Effector CD8-positive, alpha-beta T cell (primary cell): Measurements from ENCODE around the gene NANOS3.
"Not testable (repeated sequence)": the region's sequence is repeated elsewhere in the genome, so short reads cannot be mapped to it uniquely, and the experiment has no call there.

Experiments used
- DNase-seq: peaks from one replicate; lab custom pipeline; 2025; lab: John Stamatoyannopoulos, UW

NANOS3 gene

DNA sequence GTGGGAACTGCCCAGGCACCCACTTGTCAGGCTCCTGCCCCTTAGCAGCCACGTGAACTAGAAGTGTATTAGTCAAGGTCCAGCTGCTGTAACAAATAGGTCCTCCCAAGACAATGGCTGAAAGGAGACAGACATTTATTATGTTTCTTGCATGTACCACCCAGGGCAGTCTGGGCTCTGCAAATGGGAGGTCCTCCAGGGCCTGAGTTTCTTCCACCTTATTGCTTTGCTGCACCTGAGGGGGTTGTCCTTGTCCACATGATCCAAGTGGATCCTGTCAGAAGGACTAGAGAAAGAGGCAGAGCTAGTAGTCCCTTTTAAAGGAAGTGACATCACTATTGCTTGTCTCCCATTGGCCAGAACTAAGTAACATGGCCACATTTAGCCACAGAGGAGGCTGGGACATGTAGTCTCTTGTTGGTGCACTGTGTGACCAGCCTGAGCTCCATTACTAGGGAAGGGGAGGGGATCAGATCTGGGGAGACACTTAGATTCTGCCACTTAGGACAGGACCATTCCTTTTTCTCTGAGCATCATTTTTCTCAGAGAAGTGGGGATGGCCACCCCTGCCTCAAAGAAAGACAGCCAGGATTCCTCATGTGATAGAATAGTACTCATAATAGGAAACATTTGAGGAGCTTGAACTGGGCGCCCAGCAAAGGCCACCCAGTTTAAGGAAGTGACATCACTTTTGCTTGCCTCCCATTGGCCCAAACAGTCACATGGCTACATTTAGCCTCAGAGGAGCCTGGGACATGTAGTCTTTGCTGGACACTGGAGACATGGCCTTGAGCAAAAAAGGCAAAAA, 44.2 kb downstream of the NANOS3 start:
- no peak for DNase-seq

DNA sequence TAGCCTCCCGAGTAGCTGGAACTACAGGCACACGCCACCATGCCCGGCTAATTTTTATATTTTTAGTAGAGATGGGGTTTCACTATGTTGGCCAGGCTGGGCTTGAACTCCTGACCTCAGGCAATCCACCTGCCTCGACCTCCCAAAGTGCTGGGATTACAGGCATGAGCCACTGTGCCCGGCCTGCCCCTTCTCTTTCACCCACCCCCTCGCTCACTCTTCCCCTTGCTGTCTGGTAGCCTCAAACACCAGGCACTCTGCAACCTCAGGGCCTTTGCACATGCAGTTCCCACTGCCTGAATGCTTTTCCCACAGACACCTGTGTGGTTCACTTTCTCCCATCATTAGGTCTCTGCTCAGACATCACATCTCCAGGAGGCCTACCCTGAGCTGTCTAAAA, 45.2 kb downstream of the NANOS3 start:
- not testable (repeated sequence) for DNase-seq

DNA sequence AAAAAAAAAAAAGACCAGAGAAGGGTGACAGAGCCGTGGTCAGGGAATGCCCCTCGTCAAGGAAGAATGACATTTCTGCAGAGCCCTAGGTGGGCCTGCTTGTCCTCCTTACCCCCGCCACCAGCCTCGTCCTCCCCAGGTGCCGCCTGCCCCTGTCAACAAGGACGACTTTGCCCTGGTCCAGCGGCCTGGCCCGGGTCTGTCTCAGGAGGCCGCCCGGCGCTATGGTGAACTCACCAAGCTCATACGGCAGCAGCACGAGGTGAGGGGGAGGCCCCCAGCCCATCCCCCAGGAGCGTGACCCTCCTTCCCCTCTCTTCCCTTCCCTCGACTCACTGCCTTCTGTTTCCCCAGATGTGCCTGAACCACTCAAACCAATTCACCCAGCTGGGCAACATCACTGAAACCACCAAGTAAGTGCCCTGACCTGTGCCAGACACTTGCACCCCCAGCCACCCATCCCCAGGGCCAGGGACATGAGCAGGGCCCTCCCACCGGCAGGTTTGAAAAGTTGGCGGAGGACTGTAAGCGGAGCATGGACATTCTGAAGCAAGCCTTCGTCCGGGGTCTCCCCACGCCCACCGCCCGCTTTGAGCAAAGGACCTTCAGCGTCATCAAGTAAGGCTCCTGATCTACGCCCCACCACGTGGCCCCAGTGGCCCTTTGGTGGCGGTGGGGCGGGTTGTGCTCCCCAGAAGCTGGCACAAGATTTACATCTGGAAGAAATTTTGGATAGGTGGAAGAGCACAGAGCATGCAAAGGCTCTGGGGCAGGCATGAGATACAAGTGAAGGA, 46.5 kb downstream of the NANOS3 start:
- no peak for DNase-seq

DNA sequence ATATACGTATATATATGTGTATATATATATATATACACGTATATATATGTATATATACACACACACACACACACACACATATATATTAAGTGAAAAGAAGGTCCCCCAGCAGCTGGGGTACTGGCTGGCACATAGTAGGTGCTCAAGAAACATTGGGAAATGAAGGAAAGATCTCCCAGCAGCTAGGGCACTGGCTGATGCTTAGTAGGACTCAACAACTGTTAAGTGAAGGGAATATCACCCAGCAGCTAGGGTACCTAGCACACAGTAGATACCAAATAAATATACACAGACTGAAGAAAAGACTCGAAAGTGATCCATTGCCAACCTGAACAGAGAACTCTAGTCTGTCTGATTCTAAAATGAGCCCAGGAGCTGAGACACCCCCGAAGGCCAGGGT, 49.1 kb downstream of the NANOS3 start:
- no peak for DNase-seq

DNA sequence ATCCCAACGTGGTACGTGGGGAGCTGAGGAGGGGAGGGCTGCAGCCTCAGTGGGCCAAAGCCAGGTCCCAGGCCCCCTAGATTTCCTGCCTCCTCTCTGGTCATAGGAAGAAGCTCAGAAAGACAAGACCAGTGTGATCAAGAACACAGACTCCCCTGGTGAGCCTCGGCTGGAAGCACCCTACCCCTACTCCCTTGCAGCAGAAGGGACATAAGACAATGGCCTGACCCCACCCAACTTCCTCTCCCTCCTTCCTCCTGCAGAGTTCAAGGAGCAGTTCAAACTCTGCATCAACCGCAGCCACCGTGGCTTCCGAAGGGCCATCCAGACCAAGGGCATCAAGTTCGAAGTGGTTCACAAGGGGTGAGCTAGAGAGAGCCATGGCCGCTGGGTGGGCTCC, 49.8 kb downstream of the NANOS3 start:
- no peak for DNase-seq

DNA sequence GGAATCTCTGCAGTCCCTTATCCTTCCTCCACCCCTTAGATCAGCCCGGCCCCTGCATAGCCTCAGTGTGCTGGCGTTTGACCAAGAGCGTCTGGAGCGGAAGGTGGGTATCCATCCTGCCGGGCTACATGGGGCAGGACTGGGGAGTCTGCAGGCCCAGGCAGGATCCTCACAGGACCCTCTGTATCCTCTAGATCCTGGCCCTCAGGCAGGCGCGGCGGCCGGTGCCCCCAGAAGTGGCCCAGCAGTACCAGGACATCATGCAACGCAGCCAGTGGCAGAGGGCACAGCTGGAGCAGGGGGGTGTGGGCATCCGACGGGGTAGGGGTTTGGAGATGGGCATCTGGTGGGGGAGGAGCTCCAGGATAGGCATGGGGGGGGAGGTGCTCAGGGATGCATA, 52.4 kb downstream of the NANOS3 start:
- DNase-seq: no peak

DNA sequence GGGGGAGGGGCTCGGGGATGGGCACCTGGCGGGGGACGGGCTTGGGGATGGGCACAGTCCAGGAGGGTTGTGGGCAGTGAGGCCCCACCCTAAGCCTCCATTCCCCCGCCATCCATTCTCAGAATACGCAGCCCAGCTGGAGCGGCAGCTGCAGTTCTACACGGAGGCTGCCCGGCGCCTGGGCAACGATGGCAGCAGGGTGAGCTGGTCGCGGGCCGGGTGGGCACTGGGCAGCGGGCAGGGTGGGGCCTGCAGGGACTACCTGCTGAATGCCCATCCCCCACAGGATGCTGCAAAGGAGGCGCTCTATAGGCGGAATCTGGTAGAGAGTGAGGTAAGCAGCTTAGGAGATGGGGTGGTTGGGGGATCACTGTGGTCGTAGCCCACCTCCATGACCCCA, 53.0 kb downstream of the NANOS3 start:
- DNase-seq: no peak
